Measurements from ENCODE around the gene POR. TPM values are rescaled to one million over a fixed set of nuclear protein-coding genes. Genes with fewer than 3 reads are reported as not detected.

Gene POR
- total RNA-seq (ENCODE audit: low replicate concordance): 57.3 and 309 TPM in 2 replicates

GRCh38 chr7:75914655-75915415 is at the start of gene POR:
Gene POR, plus strand, starts transcription at chr7:75915155. Its CDS starts 38,847 bp downstream, at chr7:75954002.

GRCh38 chr7:75878769-75879611 is 36.0 kb upstream of the POR start, which contains the start of gene RHBDD2:
Gene RHBDD2, plus strand, starts transcription at chr7:75879034. Its CDS starts 49 bp downstream, at chr7:75879083.

GRCh38 chr7:75994388-75995051 is 79.6 kb downstream of the POR start, which contains the start of gene TMEM120A:
Gene TMEM120A, minus strand, starts transcription at chr7:75994595. Its CDS starts 25 bp downstream, at chr7:75994570.

Other genes starting within 250 kb of the POR start
- gene HIP1, start 176.2 kb upstream of the POR start, total RNA-seq (ENCODE audit: low replicate concordance): 3.7 TPM in 2 replicates
- gene CCL26, start 142.9 kb upstream of the POR start, total RNA-seq (ENCODE audit: low replicate concordance): 1.4 TPM in 2 replicates
- not detected in 2 replicates for gene CCL24, start 101.3 kb upstream of the POR start, total RNA-seq (ENCODE audit: low replicate concordance)
- gene RHBDD2, start 36.1 kb upstream of the POR start, total RNA-seq (ENCODE audit: low replicate concordance): 8.3 and 14.9 TPM in 2 replicates
- 25.8 and 95.0 TPM in 2 replicates for gene TMEM120A, start 79.4 kb downstream of the POR start, total RNA-seq (ENCODE audit: low replicate concordance)
- gene STYXL1, start 132.8 kb downstream of the POR start, total RNA-seq (ENCODE audit: low replicate concordance): 29.4 and 50.7 TPM in 2 replicates
- 43.1 and 61.3 TPM in 2 replicates for gene MDH2, start 133.0 kb downstream of the POR start, total RNA-seq (ENCODE audit: low replicate concordance)

All from smooth muscle cell of the coronary artery (primary cell).